CMK (cell line): ENCODE measurements around the gene BNIPL.

Experiments used
- DNase-seq: peaks from one replicate; pipeline ENCODE4 v3.0.0-alpha.2; 2010; ENCODE audit warnings: low read depth

Gene BNIPL

GRCh38 chr1:151059109-151060006 lies 23.0 kb downstream of the BNIPL start, which contains the start of gene CDC42SE1:
Gene CDC42SE1, minus strand, starts transcription at chr1:151059622. Its CDS starts 3,892 bp downstream, at chr1:151055730.
- peak; percentile 87 for DNase-seq

DNA sequence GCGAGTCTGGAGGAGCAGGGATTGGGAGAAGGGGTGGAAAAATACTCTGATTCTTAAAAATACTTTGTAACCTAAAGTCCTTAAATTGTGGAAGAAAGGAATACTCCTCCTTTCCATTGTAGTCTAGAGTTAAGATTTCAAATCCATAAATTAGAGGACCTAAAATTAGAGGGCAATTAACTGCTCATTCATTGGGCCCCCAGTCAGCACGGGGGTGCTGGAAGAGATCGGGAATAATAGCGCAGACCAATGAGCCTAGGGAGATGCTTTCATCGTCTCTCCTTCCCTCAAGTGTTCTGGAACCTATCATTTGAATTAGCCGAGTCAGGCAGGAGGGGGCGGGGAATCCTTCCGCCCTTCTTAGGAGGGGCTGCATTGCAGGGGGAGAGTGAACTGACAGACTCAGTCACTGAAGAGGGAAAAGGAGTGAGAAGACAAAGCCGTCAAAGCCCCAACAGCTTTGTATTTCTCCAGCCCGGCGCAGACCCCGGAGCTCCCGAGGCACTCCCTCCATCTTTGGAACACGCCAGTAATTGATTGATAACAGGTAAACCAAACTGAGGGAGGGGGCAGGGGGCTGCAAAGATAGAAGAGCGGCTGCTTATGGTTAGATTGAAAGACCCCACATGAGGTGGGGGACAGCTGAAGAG lies 23.7 kb downstream of the BNIPL start, which contains the start of gene MLLT11:
TSS of gene MLLT11 (plus strand) at position 391 of the 650 bp plus-strand sequence. CDS start 6,828 bp downstream, outside the sequence.
- no peak for DNase-seq

GRCh38 chr1:151060657-151061421 lies 24.5 kb downstream of the BNIPL start:
- no peak for DNase-seq

DNA sequence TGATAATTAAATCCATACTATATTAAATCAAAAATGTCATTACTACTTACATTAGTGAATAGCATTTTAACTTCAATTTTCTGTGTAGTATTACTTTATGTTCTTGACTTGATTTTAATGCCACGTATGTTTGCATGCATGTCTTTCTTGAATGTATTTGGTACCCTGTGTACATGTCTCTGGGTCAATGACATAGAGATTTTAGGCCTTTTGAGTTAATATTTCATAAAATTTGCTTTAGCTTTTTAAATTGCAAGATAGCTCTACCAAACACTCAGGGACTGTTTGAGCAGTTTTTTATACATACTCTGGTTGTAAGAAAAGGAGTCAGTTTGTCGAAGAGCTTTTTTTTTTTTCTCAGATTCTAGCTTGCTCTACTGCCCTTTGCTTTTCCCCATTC lies 25.3 kb downstream of the BNIPL start:
- DNase-seq, result no peak

- no peak for DNase-seq
These were observed 26.5 kb downstream of the BNIPL start for GRCh38 chr1:151062741-151063371.

DNA sequence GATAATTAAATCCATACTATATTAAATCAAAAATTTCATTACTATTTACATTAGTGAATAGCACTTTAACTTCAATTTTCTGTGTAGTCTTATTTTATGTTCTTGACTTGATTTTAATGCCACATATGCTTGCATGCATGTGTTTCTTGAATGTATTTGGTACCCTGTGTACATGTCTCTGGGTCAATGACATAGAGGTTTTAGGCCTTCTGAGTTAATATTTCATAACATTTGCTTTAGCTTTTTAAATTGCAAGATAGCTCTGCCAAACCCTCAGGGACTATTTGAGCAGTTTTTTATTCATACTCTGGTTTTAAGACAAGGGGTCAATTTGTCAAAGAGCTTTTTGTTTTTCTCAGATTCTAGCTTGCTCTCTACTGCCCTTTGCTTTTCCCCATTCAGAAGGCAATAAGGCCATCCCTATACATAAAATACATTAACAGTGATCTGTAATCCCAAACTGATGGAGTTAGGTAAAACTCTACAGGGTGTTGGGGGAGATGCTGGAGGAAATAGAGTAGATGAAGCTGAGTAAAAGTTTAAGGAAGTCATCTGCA lies 28.8 kb downstream of the BNIPL start:
- no peak for DNase-seq

DNA sequence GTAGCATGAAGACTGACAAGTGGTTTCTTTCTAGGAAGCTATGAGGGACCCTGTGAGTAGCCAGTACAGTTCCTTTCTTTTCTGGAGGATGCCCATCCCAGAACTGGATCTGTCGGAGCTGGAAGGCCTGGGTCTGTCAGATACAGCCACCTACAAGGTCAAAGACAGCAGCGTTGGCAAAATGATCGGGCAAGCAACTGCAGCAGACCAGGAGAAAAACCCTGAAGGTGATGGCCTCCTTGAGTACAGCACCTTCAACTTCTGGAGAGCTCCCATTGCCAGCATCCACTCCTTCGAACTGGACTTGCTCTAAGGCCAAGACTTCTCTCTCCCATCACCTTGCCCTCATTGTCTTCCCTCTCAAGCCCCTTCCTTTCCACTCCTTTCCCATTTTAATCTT lies 30.8 kb downstream of the BNIPL start:
- DNase-seq, result no peak

- DNase-seq, result no peak
These were observed 32.7 kb downstream of the BNIPL start for GRCh38 chr1:151069103-151069486.

DNA sequence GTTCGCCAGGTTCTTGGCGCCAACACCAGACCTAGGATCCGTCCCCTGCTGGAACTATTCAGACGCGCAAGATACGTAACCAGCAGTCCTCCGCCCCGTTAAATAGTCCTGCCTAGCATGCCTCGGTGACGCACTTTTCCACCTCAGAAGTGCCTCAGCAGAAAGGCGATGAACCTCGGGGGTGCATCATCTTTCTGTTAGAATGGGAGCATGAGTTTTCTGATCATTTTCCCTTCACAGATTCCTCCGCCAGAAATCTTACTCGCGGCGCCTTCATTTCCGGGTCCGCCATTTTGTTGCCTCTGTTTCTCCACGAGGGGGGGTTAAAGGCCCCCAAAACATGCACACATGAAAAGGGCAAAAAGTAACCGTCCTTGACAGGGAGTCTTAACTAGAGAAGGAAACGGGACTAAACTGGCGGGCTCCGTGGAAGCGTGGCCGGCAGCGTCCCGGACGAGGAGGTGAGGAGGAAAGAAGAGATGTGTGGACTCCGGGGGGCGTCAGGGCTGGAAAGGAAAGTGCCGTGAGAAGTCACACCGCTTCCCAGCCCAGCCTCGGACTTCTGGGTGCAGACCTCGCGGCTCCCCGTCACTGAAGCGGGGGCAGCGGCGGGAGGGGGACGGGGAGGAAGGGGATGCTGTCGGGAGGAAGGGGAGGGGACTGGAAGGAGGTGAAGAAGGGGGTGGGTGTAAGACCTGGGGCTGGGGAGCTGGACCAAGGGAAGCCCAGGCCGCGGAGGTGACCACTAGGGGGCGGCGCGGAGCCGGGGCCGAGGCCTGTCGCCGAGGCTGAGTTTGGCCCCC lies 34.3 kb downstream of the BNIPL start, which contains the start of gene GABPB2:
TSS of gene GABPB2 (plus strand) at position 288 of the 803 bp plus-strand sequence. CDS start 17,429 bp downstream, outside the sequence.
- peak; percentile 91 for DNase-seq

- DNase-seq, result no peak
These were observed 35.8 kb downstream of the BNIPL start for GRCh38 chr1:151072224-151072623.

GRCh38 chr1:151085953-151086559 lies 49.7 kb downstream of the BNIPL start:
- no peak for DNase-seq
